ENCODE results near the gene PTPRN. TPM values are rescaled to one million over a fixed set of nuclear protein-coding genes. Genes with fewer than 3 reads are reported as not detected.

PTPRN gene
- total and polyA plus RNA-seq, 2 experiments from 2014 or later, result 5.1 to 22.1 TPM

DNA sequence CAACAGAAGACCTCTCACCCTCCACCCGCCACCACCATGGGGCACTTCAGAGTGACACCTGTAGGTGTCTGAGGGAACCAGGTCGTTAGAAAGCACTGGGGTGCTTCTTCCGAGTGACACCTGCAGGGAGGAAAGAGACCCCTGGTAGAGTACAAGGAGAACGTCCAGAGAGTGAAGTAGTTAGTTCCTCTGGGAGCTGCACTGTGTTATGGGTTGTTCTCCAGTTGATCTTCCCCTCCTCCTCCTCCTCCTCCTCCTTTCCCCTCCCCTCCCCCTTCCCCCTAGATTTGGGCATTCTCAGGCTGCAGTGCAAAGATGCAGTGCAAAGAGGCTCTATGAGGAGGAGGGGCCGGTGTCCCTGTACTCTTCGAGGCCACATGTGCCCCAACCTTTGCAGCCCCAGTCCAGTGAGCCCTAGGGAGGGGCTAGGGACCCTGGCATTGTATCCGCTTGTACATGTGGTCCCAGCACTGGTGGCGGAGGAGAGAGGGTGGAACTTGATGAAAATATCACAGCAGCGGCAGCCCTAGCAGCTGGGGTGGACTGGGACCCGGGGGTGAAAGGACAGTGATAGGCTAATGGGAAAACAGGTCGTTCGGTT, 29.2 kb downstream of the PTPRN start:
- H2AFZ ChIP-seq, result peak overlapping the region; percentile 72
- no peaks in the 10 kb centered on the region for H3K9me2 ChIP-seq (ENCODE audit: insufficient read depth)
- H3K27me3 Mint-ChIP-seq (ENCODE audit: insufficient read depth, low read depth, poor library complexity), result peaks cover 13% of the 10 kb centered on the region
- H3K4me1 ChIP-seq (ENCODE audit: insufficient read depth), result peaks cover 23% of the 10 kb centered on the region
- peaks cover 31% of the 10 kb centered on the region for H3K4me1 Mint-ChIP-seq
- peak overlapping the region; percentile 95 for H3K4me2 ChIP-seq
- peak overlapping the region; percentile 83 for H3K4me3 ChIP-seq
- H3K9me3 Mint-ChIP-seq, result no peaks in the 10 kb centered on the region
- no peak for DNase-seq (ENCODE audit: low spot score)
- H3K4me3 Mint-ChIP-seq, result peak overlapping the region; percentile 85
- TF ChIP-seq CREB1 (CRISPR knock-in tag; IDR thresholded peaks at IDR 0.05; ENCODE audit: low read depth) (no peak), NANOG (IDR thresholded peaks at IDR 0.05; ENCODE audit: borderline replicate concordance) (no peak), EZH2 (IDR thresholded peaks at IDR 0.05; ENCODE audit: low read depth, unreplicated experiment) (no peak), JUNB (IDR thresholded peaks at IDR 0.05; ENCODE audit: unreplicated experiment) (no peak), EZH2phosphoT487 (IDR thresholded peaks at IDR 0.05; ENCODE audit: unreplicated experiment) (no peak), CTCF (conservative IDR thresholded peaks at IDR 0.05; ENCODE audit: low read depth in 2 of 2) (no peak), POLR2AphosphoS5 (IDR thresholded peaks at IDR 0.05; ENCODE audit: low read depth) (no peak), ZNF114 (CRISPR knock-in tag; IDR thresholded peaks at IDR 0.05) (no peak), STAT1 (IDR thresholded peaks at IDR 0.05; ENCODE audit: unreplicated experiment) (no peak)
- TF ChIP-seq, protein P1, sequence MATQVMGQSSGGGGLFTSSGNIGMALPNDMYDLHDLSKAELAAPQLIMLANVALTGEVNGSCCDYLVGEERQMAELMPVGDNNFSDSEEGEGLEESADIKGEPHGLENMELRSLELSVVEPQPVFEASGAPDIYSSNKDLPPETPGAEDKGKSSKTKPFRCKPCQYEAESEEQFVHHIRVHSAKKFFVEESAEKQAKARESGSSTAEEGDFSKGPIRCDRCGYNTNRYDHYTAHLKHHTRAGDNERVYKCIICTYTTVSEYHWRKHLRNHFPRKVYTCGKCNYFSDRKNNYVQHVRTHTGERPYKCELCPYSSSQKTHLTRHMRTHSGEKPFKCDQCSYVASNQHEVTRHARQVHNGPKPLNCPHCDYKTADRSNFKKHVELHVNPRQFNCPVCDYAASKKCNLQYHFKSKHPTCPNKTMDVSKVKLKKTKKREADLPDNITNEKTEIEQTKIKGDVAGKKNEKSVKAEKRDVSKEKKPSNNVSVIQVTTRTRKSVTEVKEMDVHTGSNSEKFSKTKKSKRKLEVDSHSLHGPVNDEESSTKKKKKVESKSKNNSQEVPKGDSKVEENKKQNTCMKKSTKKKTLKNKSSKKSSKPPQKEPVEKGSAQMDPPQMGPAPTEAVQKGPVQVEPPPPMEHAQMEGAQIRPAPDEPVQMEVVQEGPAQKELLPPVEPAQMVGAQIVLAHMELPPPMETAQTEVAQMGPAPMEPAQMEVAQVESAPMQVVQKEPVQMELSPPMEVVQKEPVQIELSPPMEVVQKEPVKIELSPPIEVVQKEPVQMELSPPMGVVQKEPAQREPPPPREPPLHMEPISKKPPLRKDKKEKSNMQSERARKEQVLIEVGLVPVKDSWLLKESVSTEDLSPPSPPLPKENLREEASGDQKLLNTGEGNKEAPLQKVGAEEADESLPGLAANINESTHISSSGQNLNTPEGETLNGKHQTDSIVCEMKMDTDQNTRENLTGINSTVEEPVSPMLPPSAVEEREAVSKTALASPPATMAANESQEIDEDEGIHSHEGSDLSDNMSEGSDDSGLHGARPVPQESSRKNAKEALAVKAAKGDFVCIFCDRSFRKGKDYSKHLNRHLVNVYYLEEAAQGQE (IDR thresholded peaks at IDR 0.05; ENCODE audit: unreplicated experiment), result no peak
- TF ChIP-seq, protein P2, sequence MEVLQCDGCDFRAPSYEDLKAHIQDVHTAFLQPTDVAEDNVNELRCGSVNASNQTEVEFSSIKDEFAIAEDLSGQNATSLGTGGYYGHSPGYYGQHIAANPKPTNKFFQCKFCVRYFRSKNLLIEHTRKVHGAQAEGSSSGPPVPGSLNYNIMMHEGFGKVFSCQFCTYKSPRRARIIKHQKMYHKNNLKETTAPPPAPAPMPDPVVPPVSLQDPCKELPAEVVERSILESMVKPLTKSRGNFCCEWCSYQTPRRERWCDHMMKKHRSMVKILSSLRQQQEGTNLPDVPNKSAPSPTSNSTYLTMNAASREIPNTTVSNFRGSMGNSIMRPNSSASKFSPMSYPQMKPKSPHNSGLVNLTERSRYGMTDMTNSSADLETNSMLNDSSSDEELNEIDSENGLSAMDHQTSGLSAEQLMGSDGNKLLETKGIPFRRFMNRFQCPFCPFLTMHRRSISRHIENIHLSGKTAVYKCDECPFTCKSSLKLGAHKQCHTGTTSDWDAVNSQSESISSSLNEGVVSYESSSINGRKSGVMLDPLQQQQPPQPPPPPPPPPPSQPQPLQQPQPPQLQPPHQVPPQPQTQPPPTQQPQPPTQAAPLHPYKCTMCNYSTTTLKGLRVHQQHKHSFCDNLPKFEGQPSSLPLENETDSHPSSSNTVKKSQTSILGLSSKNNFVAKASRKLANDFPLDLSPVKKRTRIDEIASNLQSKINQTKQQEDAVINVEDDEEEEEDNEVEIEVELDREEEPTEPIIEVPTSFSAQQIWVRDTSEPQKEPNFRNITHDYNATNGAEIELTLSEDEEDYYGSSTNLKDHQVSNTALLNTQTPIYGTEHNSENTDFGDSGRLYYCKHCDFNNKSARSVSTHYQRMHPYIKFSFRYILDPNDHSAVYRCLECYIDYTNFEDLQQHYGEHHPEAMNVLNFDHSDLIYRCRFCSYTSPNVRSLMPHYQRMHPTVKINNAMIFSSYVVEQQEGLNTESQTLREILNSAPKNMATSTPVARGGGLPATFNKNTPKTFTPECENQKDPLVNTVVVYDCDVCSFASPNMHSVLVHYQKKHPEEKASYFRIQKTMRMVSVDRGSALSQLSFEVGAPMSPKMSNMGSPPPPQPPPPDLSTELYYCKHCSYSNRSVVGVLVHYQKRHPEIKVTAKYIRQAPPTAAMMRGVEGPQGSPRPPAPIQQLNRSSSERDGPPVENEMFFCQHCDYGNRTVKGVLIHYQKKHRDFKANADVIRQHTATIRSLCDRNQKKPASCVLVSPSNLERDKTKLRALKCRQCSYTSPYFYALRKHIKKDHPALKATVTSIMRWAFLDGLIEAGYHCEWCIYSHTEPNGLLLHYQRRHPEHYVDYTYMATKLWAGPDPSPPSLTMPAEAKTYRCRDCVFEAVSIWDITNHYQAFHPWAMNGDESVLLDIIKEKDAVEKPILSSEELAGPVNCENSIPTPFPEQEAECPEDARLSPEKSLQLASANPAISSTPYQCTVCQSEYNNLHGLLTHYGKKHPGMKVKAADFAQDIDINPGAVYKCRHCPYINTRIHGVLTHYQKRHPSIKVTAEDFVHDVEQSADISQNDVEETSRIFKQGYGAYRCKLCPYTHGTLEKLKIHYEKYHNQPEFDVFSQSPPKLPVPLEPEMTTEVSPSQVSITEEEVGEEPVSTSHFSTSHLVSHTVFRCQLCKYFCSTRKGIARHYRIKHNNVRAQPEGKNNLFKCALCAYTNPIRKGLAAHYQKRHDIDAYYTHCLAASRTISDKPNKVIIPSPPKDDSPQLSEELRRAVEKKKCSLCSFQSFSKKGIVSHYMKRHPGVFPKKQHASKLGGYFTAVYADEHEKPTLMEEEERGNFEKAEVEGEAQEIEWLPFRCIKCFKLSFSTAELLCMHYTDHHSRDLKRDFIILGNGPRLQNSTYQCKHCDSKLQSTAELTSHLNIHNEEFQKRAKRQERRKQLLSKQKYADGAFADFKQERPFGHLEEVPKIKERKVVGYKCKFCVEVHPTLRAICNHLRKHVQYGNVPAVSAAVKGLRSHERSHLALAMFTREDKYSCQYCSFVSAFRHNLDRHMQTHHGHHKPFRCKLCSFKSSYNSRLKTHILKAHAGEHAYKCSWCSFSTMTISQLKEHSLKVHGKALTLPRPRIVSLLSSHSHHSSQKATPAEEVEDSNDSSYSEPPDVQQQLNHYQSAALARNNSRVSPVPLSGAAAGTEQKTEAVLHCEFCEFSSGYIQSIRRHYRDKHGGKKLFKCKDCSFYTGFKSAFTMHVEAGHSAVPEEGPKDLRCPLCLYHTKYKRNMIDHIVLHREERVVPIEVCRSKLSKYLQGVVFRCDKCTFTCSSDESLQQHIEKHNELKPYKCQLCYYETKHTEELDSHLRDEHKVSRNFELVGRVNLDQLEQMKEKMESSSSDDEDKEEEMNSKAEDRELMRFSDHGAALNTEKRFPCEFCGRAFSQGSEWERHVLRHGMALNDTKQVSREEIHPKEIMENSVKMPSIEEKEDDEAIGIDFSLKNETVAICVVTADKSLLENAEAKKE (CRISPR knock-in tag; IDR thresholded peaks at IDR 0.05), result no peak
- H3K27ac Mint-ChIP-seq, result peak overlapping the region; percentile 61
- H3K27ac ChIP-seq (ENCODE audit: low read depth), result no peak overlapping the region
- H3K79me2 ChIP-seq (replicated peaks; ENCODE audit: insufficient read depth), result no peaks in the 10 kb centered on the region
- ATAC-seq, result no peak
- no peaks in the 10 kb centered on the region for H4K20me1 ChIP-seq (replicated peaks; ENCODE audit: insufficient read depth)
- no peaks in the 10 kb centered on the region for H3F3A ChIP-seq (replicated peaks; ENCODE audit: low read depth)
- no peaks in the 10 kb centered on the region for H3K27me3 ChIP-seq (ENCODE audit: insufficient read depth)
- H3K36me3 ChIP-seq (ENCODE audit: insufficient read depth), result no peaks in the 10 kb centered on the region; the same call in 1 of the 2 replicates
- peaks cover 11% of the 10 kb centered on the region; the same call in 2 of the 3 replicates for H3K36me3 Mint-ChIP-seq (ENCODE audit: low read depth)

All from GM23338 (cell line).